ENCODE results near the gene IGF1R.

Gene IGF1R

DNA sequence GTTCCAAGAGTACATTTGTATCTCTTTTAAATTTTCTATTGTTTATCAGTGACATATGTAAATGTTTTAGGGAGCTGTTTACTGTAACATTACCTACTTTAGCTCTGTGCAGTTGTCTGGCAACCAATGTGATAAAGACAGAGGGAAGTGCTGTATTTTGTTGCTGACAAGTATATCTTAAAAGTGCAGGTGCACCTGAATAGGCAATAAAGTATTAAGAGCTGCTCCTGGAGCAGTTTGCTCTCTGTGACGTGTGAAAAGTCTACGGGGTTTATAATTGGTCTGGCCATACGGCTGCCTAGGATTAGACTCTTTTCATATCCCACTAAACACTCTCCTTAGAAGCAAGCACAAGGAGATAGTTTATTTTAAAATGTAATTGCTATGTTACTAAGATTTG lies 178.3 kb downstream of the IGF1R start:
- DNase-seq (ENCODE audit: low read depth in 2 of 2), result no peak

DNA sequence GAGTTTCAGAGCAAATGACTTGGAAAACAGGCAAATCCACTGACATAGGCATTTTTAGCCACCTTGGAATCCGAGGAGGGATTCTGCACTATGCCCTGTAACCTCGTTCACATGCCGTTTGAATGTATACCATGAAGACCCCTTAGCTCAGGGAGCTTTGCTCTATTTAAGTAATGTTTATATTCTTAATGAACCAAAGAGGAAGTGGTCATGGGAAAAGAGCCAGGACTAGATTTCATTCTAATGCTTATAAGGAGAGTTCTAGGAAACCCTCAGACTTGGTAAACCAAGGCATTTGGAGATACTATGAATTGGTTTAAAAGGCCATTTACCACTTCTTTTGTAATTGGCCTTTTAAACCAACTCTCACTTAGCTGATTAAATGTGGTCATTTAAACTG lies 178.9 kb downstream of the IGF1R start:
- DNase-seq (ENCODE audit: low read depth in 2 of 2), result no peak

DNA sequence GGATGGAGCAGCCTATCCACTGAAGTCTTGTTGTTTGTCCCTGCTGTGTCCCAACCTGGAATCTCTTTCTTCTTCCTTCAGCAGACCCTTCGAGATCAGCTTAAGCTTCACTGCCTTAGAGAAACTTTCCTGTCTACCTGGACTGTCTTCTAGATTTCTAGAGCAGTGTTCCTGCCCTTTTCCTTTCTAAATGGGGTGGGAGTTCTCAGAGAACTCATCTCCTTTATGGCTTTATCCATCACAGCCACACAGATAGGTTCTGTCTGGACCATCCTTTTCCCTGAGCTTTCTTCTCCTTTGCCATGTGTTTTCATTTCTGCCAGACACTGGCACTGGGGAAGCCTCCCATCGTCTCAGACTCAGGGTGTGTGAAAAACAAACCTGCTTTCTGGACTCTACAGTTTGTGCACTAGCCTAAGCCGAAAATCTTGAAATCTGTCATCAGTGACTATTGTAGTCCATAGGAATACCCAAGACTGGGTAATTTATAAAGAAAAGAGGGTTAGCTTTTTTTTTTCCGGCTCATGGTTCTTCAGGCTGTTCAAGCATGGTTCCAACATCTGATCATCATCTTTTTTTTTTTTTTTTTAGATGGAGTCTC lies 181.8 kb downstream of the IGF1R start:
- no peak for DNase-seq (ENCODE audit: low read depth in 2 of 2)

DNA sequence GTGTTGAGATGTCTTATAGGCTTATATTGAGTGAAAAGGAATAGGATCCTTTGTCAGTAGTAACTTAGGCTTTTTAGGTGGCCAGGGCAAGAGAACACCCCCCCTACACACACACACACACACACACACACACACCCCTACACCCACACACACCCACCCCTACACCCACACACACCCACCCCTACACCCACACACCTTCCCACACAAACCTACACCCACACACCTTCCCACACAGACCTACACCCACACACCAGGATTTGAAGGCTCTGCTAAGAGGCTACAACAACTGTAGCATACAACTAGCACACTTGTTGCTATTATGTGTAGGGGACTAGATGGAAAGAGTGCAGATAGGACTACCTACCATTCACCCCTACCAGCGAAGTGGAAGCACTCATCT lies 186.6 kb downstream of the IGF1R start:
- DNase-seq (ENCODE audit: low read depth in 2 of 2), result no peak

DNA sequence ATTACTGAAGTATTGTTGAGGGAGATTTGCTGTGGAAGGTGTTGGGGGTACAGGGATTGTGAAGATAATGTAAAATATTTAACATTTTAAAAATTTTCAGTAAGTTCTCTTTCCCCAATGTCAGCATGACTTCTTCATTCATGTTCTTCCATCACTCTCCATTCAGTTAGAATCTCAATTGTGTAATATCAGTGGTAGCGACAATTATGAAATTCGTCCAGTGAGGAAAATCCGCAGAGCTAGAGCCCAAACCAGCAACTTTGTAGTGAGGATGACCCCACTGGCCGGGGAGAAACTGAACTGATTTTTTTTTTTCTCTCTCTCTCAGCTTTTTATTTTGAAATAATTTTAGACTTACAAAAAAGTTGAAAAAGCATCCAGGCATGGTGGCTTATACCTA lies 187.5 kb downstream of the IGF1R start:
- no peak for DNase-seq (ENCODE audit: low read depth in 2 of 2)

DNA sequence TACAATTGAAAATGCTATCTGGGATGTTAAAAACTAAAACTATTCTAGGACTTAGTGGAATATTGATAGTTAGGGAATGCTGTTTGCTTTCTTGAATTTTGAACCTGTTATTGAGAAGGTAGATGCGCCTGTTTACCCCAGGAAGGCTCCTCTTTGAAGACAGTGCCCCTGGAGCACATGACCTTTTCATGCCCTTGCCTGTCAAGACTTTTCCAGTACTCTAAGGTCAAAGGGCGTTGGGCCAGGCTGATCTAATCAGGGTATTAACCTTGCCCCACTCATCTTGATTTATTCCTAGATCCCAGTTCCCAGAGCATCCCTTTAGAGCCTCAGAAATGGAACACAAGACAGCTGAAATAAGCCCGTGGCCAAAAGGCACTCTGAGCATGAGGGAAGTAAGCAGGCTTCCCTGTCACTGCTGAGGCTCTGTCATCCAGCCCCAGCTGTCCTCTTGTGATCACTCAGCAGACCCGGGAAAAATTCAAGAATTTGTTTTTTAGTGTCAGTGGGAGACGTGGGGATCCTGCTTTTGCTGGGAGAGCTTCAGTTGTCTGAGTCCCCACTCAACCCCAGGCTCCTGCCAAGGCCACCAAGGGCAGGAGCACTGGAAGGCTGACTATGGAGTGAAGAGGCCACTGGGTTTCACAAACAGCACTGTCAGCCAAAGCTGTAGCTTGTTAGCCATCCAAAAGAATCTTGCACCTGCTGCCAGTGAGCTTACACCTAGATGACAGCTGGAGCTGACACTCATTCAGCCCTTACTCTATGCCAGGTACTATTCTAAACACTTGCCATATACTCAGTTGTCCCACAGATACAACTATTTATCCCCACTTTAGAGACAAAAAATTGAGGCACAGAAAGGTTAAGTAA lies 190.3 kb downstream of the IGF1R start:
- no peak for DNase-seq (ENCODE audit: low read depth in 2 of 2)

DNA sequence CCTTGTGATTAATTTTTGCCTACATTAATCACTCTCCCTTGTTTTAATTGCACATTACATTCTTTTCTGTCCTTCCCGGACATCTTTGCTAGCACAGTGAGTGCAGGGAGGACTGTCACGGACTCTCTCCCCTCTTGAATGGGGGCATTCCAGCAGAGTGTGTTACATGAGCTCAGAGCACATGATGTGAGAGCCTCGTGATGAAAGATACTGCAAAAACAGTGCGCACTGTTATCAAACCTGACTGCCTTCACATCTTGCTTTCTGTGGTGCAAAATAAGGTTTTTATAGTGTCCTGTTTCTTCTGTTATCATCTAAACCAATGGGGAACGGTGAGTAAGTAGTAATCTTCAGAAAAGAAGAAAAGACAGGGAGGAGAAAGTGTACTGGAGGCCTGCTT lies 191.7 kb downstream of the IGF1R start:
- DNase-seq (ENCODE audit: low read depth in 2 of 2), result no peak

DNA sequence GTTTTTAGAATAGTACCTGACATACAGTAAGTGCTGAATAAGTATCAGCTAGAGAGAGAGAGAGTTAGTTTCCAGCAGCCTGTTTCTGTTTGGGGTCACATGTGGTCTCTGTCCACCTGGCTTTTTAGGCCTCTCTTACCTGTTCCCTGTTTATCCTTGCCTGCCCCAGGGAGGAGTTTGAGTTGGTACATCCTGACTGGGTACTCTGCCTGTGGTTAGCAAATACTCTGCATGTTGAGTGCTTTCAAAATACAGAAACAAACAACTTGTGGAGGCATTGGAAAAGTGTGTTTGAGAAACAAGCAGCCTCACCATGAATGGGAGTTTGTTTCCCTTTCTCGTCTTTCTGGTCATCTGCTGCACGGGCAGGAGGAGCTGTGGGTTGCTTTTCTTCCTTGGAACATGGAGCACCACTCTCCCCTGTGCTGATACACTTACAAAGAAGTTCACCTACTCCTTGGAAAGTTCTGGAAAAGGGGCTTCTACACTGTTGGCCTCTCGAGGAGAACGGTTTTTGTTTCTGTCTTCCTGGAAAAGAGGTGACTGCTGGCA lies 193.2 kb downstream of the IGF1R start:
- no peak for DNase-seq (ENCODE audit: low read depth in 2 of 2)

DNA sequence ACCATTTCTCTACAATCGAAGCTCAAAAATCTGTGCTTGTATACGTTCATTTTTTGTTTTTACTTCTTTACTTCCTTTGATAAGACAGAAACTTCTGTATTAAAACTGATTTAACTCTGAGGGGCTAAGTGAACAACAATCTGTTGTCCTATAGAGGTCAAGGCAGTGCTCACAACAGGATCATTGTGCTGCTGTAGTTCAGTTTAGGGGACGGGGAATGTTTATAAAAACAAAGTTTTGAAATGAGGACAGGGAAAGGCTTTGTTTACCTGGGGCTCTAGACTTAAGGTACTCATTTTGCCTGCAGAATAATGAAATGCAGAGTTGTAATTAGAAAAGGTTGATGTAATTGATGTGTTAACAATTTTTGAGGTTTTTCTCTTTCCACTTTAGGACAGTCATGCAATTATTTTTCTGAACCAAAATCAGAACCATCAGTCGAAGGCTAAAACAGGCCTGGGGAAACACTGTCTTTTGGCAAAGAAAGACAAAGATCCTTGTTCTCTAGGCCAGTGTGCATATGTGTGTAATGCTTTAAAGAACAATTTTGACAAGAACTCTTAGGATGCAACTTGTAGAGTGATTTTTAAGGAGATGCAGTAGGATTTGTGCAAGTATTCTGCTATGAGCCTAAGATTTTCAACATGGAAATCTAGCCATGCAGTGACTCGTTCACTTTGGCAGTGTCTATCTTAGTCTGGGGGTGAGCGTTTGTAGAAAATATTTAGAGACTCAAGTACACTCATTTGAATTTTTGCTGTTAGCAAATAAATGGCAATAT lies 194.0 kb downstream of the IGF1R start:
- no peak for DNase-seq (ENCODE audit: low read depth in 2 of 2)

DNA sequence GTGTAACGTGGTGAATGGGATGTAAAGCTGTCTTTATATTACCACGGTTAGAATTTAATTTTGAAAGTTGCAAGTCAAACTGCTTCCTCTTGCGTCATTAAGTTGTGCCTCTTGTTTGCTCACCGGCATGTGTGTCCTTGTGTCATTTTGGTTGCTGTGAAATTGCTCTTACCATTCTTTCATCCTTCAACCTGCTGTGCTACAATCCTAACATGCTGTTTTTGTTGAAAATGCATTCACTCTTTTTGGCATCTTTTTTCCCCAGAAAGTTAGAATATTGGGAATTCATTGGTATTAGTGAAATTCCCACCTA lies 194.6 kb downstream of the IGF1R start:
- no peak for DNase-seq (ENCODE audit: low read depth in 2 of 2)

DNA sequence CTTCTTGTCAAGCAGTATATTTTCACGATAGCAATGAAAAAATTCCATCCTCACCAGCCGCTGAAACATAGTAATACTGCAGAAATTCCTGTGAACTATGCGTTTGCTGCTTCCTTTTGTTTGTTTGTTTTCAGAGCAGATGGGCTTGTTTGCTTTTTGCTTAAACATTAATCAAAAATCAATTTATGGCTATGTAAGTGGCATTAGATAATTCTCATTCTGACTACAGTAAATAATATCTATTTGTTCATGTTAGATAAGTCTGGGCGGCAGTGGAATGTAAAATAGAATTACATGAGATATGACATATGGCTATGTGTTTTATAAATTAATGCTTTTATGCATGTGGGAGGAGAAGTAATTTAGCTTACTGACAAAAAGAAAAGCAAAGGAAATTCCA lies 195.5 kb downstream of the IGF1R start:
- no peak for DNase-seq (ENCODE audit: low read depth in 2 of 2)

DNA sequence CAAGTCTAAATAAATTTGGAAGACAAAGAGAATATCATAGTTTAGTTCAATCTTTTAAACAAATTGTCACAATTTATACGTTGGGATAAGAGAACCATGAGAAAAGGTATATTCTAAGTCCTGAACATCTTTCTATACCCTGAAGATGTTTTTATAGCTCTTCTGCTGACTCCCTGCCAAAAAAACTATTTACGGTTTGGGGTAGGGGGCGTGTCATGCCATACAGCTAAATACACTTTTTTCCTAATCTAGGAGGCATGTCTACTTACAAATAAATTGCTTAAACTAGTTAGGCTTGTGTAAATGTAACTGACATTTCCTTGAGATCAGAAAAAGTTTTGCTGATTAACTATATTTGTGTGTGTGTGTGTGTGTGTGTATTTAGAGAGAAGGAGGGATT lies 195.9 kb downstream of the IGF1R start:
- DNase-seq (ENCODE audit: low read depth in 2 of 2), result no peak

DNA sequence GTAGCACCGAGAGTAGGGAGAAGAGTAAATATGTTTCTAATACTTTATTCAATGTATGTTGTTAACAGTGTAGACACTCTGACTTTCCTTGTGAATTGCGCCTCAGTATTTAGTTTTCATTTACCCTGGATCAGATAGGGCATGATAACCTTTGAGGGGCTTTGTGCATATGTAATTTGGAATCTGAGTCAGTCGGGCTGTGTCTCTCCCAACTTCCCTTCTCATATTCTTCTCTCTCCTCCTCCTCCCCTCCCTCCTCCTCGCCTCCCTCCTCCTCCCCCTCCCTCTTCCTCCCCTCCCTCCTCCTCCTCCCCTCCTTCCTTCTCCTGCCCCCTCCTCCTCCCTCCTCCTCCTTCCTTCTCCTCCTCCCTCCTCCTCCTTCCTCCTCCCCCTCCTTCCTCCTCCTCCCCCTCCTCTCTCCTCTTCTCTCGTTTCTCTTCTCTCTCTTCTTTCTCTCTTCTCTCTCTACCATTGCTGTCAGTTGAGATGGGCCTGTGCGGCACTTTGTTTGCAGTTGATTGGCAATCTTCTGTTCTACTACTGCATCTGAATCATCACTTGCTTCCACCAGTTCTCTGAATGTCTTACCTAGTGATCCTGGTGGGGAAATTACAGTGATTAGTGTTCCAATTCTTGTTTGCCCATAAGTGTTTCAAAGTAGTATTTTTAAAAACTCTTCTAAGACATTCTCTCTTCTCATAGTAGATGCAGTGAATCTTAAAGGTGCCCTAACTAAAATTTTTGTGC lies 197.0 kb downstream of the IGF1R start:
- no peak for DNase-seq (ENCODE audit: low read depth in 2 of 2)

DNA sequence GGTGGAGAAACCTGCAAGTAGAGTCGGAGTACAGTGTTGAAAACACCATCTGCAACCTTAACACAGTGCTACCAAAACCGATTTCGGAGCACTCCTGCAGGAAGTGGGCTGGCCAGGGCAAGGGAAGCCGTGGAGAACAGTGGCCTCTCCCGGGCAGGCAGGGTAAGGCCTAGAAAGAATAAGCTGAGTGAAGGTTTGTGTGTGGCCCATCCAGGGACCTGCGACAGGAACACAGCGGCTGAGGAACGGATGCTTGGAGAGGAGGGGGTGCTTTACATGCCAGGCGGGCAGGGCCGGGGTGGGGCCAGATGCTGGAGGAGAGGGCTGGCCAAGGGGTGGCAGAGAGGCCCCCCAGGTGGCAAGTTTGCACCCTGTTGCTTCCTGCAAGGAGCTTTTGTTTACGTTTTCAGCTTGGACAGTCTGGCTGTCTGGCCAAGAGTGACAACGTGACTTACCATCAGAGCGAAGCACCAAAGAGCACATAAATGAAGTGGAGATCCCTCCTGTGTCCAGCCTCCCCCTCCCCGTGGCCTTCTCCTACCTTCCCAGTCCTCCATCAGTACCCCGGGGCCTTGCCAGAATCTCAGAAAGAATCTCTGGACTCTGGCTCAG lies 202.7 kb downstream of the IGF1R start:
- peak; percentile 21 to 40 for DNase-seq (ENCODE audit: low read depth in 2 of 2)

DNA sequence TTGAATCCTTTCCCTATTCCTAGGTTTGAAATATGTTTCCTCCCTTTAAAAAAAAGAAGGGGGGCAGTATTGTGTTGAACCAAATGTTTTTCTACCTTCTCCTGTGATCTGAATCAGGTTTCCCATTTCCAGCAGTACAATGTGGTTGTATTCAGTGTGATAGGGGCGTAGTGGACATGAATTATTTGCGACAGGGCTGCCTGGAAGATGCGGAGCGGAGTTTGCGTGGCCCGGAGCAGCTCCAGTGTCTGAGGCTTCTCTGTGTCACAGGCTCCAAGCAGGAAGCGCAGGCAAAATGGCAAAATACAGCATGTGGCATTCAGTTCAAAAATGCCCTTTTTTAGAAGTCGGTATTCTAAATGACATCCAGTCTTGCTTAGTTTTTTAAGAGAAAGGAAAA lies 204.8 kb downstream of the IGF1R start:
- peak; percentile 33 to 45 for DNase-seq (ENCODE audit: low read depth in 2 of 2)

DNA sequence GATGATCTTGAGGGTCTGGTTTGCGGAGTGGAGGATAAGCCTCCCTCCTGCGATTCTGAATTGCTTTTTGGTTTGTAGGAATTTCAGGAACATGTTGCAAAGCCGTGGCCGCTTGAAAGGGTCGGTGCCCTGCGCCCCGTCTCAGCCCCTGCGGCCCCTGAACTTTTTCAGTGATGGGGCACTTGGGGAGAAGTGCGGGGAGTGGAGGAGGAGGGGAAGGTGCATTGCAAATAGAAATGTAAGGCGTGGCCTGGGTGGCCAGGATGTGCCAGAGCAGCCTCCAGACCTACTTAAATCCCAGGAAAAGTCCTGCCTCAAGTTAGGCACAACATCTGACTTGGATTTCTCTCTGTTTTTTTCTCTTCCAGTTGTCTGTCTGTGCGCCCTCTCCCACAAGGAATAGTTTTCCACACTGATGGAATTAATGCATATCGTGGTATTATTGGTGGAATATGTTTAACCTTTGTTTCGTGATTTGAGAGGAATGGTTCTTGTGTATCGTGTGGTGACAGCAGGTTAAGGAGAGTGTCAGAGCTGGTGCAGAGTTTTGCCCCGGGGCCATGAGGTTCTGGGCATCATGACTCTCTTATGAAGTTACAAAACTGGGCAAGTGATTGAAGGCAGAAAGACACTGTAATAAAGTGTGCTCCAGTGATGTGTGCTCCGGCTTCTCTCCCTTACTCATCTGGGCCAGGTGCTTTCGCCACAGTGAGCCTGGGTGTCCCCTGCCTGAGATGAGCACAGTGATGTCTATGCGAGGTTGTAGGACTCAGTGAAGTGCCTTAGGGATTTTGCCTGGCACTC lies 205.5 kb downstream of the IGF1R start:
- DNase-seq (ENCODE audit: low read depth in 2 of 2), result no peak

DNA sequence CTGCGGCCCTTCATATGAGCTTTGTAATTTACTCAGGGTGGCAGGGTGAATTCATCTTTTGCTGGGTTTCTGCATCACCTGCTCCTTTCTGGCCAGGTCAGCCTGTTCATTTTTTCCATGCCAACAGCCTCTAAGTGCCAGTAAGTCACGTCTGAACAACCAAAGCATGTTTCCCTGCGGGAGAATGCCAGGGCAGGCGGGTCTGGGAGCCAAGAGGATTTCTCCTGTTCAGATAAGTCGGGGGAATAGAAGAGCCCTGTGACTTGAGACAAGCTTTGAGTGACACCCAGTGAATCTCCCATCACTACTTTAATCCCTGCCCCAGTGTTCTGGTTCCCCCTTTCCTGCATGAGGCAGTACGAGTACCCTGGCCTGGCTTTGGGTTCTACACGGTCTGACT lies 206.2 kb downstream of the IGF1R start:
- no peak for DNase-seq (ENCODE audit: low read depth in 2 of 2)

DNA sequence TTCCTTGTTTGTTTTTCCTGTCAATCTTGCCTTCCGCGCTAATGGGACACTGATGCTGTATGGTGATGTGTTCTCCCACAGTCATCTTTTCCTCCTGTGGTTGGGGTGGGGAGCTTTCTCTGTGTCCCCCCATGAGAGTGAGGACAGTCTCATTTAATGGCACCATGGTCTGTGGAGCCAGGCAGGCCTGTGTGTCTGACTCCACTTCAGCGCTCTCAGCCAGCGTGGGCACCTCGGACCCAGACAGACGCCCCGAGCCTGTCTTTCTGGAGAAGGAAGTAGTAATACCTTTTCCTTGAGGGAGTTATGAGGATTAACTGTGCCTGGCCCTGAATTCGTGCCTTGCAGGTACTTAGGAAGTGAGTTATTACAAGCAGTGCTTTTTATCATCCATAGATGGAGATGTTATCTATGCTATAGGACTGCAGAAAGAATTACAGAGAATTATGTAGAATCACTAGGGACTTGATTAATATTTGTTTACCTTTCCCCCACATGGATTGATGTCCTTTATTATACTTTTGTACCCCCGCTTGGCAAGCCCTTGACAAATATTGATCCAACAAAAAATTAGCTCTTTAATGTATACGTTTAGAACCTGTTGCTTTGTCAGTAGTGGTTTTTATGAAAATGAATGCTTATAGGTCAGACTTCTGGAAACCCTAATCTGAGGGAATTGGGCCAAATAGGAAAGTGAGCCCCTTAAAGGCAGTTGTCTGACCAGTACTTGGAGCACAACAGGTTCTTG lies 206.9 kb downstream of the IGF1R start:
- DNase-seq (ENCODE audit: low read depth in 2 of 2), result no peak

DNA sequence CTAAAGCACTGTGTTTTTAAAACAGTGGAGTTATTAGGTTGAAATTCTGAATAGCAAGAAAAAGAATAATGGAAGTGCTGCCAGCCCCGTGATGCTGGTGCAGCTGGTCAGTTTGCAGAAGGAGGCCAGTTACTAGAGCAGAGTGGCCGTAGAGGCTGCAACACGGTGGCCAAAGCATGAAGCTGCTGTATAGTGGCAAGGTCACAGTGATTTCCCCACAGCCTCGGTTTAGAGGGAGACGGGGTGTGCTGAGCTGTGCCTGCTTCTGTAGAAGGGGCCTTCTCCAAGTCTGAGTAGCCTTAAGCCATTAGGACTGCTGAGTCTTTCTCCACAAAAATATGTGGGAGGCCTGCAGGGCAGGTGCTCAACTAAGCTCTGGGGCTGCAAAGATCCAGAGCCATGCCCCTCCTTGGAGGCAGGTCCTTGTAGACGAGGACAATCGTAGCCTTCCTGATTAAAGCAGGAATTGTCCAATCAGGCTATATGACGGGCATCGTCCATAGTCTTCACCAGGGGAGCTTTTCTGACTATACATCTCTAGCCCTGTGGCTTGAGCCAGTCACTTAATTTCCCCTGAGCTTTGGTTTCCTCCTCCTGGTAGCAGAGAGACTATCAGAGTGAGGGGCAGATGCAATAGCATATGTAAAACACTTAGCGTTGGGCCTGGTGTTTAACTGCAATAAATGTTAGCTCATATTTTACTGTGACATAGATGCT lies 207.6 kb downstream of the IGF1R start:
- DNase-seq (ENCODE audit: low read depth in 2 of 2), result no peak

All from stimulated activated CD8-positive, alpha-beta memory T cell treated with anti-CD3 and anti-CD28 coated beads, Interleukin-7, amount 100 ng/mL, for 4 hours (primary cell).